Gastrocnemius medialis (tissue), 4 donors: ENCODE results near the gene STAT6.

Experiments used
- POLR2A ChIP-seq, 2 donors: fragments of 450-650 bp; IDR thresholded peaks; one replicate each; pipeline ENCODE4 v1.6.1; 2017; ENCODE audit warnings: antibody characterized with exemption in 2 of 2, mild to moderate bottlenecking in 2 of 2, moderate library complexity in 2 of 2
- TF ChIP-seq, protein P1 (sequence below), 5 experiments: fragments of 450-650 bp in 3 of 5; fragments of 200-600 bp in 2 of 5; sonication (generic) in 2 of 5; IDR thresholded peaks in 4 of 5; conservative IDR thresholded peaks in 1 of 5; 1 replicate in 4 of 5; 2 replicates in 1 of 5; pipeline ENCODE4 v1.5.1; 2016 to 2019; ENCODE audit warnings: antibody characterized with exemption in 5 of 5, mild to moderate bottlenecking in 3 of 5, moderate library complexity in 3 of 5

DNA sequence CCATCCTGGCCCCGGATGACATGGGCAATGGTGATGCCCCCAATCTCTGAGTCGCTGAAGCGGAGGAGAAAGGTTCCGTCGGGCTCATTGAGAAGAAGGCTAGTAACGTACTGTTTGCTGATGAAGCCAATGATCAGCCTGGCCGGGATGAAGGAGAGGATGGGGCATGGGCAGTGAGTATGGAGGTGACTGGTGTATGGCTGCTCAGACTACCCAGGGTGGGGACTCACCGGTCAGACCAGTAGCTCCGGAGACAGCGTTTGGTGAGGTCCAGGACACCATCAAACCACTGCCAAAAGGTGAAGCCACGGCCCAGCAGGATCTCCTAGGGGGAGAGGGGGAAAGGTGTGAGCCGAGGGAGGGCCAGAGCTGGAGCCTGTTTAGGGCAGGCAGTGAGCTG is 11.4 kb downstream of the STAT6 start:
- TF ChIP-seq, protein P1, sequence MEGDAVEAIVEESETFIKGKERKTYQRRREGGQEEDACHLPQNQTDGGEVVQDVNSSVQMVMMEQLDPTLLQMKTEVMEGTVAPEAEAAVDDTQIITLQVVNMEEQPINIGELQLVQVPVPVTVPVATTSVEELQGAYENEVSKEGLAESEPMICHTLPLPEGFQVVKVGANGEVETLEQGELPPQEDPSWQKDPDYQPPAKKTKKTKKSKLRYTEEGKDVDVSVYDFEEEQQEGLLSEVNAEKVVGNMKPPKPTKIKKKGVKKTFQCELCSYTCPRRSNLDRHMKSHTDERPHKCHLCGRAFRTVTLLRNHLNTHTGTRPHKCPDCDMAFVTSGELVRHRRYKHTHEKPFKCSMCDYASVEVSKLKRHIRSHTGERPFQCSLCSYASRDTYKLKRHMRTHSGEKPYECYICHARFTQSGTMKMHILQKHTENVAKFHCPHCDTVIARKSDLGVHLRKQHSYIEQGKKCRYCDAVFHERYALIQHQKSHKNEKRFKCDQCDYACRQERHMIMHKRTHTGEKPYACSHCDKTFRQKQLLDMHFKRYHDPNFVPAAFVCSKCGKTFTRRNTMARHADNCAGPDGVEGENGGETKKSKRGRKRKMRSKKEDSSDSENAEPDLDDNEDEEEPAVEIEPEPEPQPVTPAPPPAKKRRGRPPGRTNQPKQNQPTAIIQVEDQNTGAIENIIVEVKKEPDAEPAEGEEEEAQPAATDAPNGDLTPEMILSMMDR (IDR thresholded peaks at IDR 0.05 in 4 of 5, conservative IDR thresholded peaks at IDR 0.05 in 1 of 5), result no peak
- no peak for TF ChIP-seq POLR2A (IDR thresholded peaks at IDR 0.05)
